H1 (cell line): Measurements from ENCODE around the gene DNAJC5G. TPM values are rescaled to one million over a fixed set of nuclear protein-coding genes. Genes with fewer than 3 reads are reported as not detected.
A peak's percentile ranks its signal among the peaks of the same experiment; 100 is the strongest.

Experiments
- CTCF ChIA-PET: fragments of 300-600 bp; sonication (Branson Sonifier 250); formaldehyde crosslinking; loops from one replicate; lab custom pipeline; 2021; ENCODE audit not compliant: partially characterized antibody; lab: Charles Lee
- POLR2A ChIA-PET: fragments of 300-600 bp; sonication (Branson Sonifier 250); formaldehyde crosslinking; loops from one replicate; lab custom pipeline; 2021; ENCODE audit warnings: inconsistent platforms; ENCODE audit not compliant: partially characterized antibody; lab: Charles Lee
- DNase-seq, 2 experiments: peaks; one replicate each; pipeline versions ENCODE4 v3.0.0 to v3.0.0-alpha.2; 2010 to 2022; ENCODE audit warnings: low spot score in 2 of 2, low read depth in 1 of 2, mixed read lengths in 1 of 2
- FAIRE-seq: peaks from 2 replicates; lab custom pipeline; 2011; peaks lifted over from hg19 to GRCh38; lab: Jason Lieb, UNC
- H2AFZ ChIP-seq: 2 replicates; pipeline ENCODE4 v1.8.1; 2012; ENCODE audit warnings: low read length, inconsistent platforms
- H2AK5ac ChIP-seq: 2 replicates; pipeline ENCODE4 v1.6.1; 2013; ENCODE audit warnings: low read depth, low read length
- H2BK120ac ChIP-seq: replicated peaks from 2 replicates; pipeline ENCODE3; 2013; ENCODE audit warnings: low read depth, low read length, inconsistent platforms
- H2BK12ac ChIP-seq: 2 replicates; pipeline ENCODE4 v1.6.1; 2013; ENCODE audit warnings: low read depth, low read length
- H2BK15ac ChIP-seq: 2 replicates; pipeline ENCODE4 v1.6.1; 2013; ENCODE audit warnings: low read length
- H2BK20ac ChIP-seq: 2 replicates; pipeline ENCODE4 v1.6.1; 2013; ENCODE audit warnings: low read length
- H2BK5ac ChIP-seq: 2 replicates; pipeline ENCODE4 v1.6.1; 2013; ENCODE audit warnings: low read depth, low read length
- H3K14ac ChIP-seq: 2 replicates; pipeline ENCODE4 v1.6.1; 2013; ENCODE audit warnings: inconsistent platforms; ENCODE audit not compliant: insufficient read length
- H3K18ac ChIP-seq: 2 replicates; pipeline ENCODE4 v1.6.1; 2013; ENCODE audit warnings: low read length; ENCODE audit errors: extremely low read depth
- H3K23ac ChIP-seq: 2 replicates; pipeline ENCODE4 v1.6.1; 2013; ENCODE audit warnings: inconsistent platforms; ENCODE audit not compliant: insufficient read length
- H3K23me2 ChIP-seq: 2 replicates; pipeline ENCODE4 v1.6.1; 2013; ENCODE audit warnings: low read depth, low read length
- H3K27ac ChIP-seq: 2 replicates; pipeline ENCODE4 v1.6.1; 2011; ENCODE audit warnings: low read depth, low read length, inconsistent platforms
- H3K27me3 ChIP-seq, 4 experiments: replicated peaks in 1 of 4; 1 replicate in 1 of 4; 2 replicates in 3 of 4; pipeline versions ENCODE4 v1.6.1 to v1.8.1; 2011 to 2013; ENCODE audit warnings: low read length in 3 of 4, mild to moderate bottlenecking in 3 of 4, inconsistent platforms in 2 of 4, mixed read lengths in 2 of 4, moderate library complexity in 1 of 4; ENCODE audit not compliant: control insufficient read depth in 3 of 4, insufficient read depth in 3 of 4; ENCODE audit errors: extremely low read depth in 1 of 4
- H3K36me3 ChIP-seq, 4 experiments: 2 replicates each; pipeline versions ENCODE4 v1.6.1 to v1.8.1; 2011 to 2013; ENCODE audit warnings: mild to moderate bottlenecking in 4 of 4, low read length in 3 of 4, moderate library complexity in 2 of 4, control low read depth in 1 of 4, inconsistent platforms in 1 of 4; ENCODE audit not compliant: insufficient read depth in 4 of 4, control insufficient read depth in 2 of 4
- H3K4ac ChIP-seq: replicated peaks from 2 replicates; pipeline ENCODE3; 2013; ENCODE audit warnings: low read length, low read depth, mixed read lengths, inconsistent platforms; ENCODE audit not compliant: insufficient read length
- H3K4me1 ChIP-seq, 4 experiments: replicated peaks in 1 of 4; 1 replicate in 1 of 4; 2 replicates in 3 of 4; pipeline versions ENCODE4 v1.6.1 to v1.8.1; 2011 to 2013; ENCODE audit warnings: low read length in 3 of 4, inconsistent platforms in 2 of 4, mixed read lengths in 1 of 4; ENCODE audit not compliant: insufficient read depth in 4 of 4, control insufficient read depth in 3 of 4
- H3K4me2 ChIP-seq, 2 experiments: 2 replicates each; pipeline versions ENCODE4 v1.6.1 to v1.8.1; 2011 to 2013; ENCODE audit warnings: low read depth in 2 of 2, low read length in 2 of 2, control low read depth in 1 of 2, inconsistent platforms in 1 of 2, mild to moderate bottlenecking in 1 of 2; ENCODE audit not compliant: insufficient read depth in 1 of 2
- H3K4me3 ChIP-seq, 4 experiments: fragments of 200-600, 300-600 bp in 1 of 4; sonication (generic), shearing (Covaris generic), sonication (Bioruptor Twin) in 1 of 4; 2 replicates each; pipeline versions ENCODE4 v1.5.1 to v1.8.1; 2011 to 2016; ENCODE audit warnings: low read length in 4 of 4, low read depth in 3 of 4, control low read depth in 2 of 4, inconsistent platforms in 2 of 4, mild to moderate bottlenecking in 2 of 4, mixed read lengths in 1 of 4, moderate library complexity in 1 of 4; ENCODE audit not compliant: insufficient read depth in 2 of 4; ENCODE audit errors: extremely low read depth in 1 of 4
- H3K56ac ChIP-seq: replicated peaks from 2 replicates; pipeline ENCODE3; 2013; ENCODE audit warnings: low read depth, mild to moderate bottlenecking, mixed read lengths, low read length, inconsistent platforms; ENCODE audit not compliant: insufficient read length
- H3K79me1 ChIP-seq: 2 replicates; pipeline ENCODE4 v1.6.1; 2013; ENCODE audit warnings: low read depth, low read length, control low read depth
- H3K79me2 ChIP-seq, 2 experiments: 2 replicates each; pipeline versions ENCODE4 v1.6.1 to v1.8.1; 2012 to 2013; ENCODE audit warnings: low read length in 2 of 2, mild to moderate bottlenecking in 2 of 2, inconsistent platforms in 1 of 2; ENCODE audit not compliant: insufficient read depth in 2 of 2, control insufficient read depth in 1 of 2
- H3K9ac ChIP-seq, 4 experiments: replicated peaks in 1 of 4; 1 replicate in 1 of 4; 2 replicates in 3 of 4; pipeline versions ENCODE4 v1.6.1 to v1.8.1; 2011 to 2013; ENCODE audit warnings: low read depth in 3 of 4, low read length in 3 of 4, control low read depth in 2 of 4, mild to moderate bottlenecking in 2 of 4, moderate library complexity in 2 of 4, inconsistent platforms in 1 of 4; ENCODE audit errors: extremely low read depth in 1 of 4
- H3K9me3 ChIP-seq, 2 experiments: 2 replicates each; pipeline versions ENCODE4 v1.6.1 to v1.8.1; 2012 to 2013; ENCODE audit warnings: mild to moderate bottlenecking in 2 of 2, moderate library complexity in 2 of 2, control low read depth in 1 of 2, inconsistent platforms in 1 of 2, low read depth in 1 of 2, low read length in 1 of 2, mixed read lengths in 1 of 2; ENCODE audit not compliant: insufficient read depth in 2 of 2
- H4K20me1 ChIP-seq, 2 experiments: replicated peaks in 1 of 2; 2 replicates each; pipeline versions ENCODE3 to v1.8.1; 2011 to 2013; ENCODE audit warnings: inconsistent platforms in 2 of 2, low read length in 2 of 2, mild to moderate bottlenecking in 1 of 2; ENCODE audit not compliant: insufficient read depth in 2 of 2, control insufficient read depth in 1 of 2
- H4K5ac ChIP-seq: 2 replicates; pipeline ENCODE4 v1.6.1; 2013; ENCODE audit warnings: low read length, low read depth, mixed read lengths, inconsistent platforms; ENCODE audit not compliant: insufficient read length
- H4K8ac ChIP-seq: 2 replicates; pipeline ENCODE4 v1.8.0; 2013; ENCODE audit warnings: mild to moderate bottlenecking, moderate library complexity, low read length, inconsistent platforms; ENCODE audit not compliant: insufficient read depth; ENCODE audit errors: extremely low read depth
- H4K91ac ChIP-seq: replicated peaks from 2 replicates; pipeline ENCODE3; 2013; ENCODE audit warnings: low read length, mixed read lengths, inconsistent platforms; ENCODE audit not compliant: insufficient read length
- POLR2A ChIP-seq, 2 experiments: IDR thresholded peaks; 1 replicate in 1 of 2; 2 replicates in 1 of 2; pipeline ENCODE4 v1.6.1; 2011; ENCODE audit warnings: low read depth in 2 of 2, low read length in 2 of 2, mild to moderate bottlenecking in 2 of 2; ENCODE audit errors: control extremely low read depth in 1 of 2
- POLR2AphosphoS5 ChIP-seq: IDR thresholded peaks from 2 replicates; pipeline ENCODE4 v1.6.1; 2011; ENCODE audit warnings: low read depth, low read length
- SUZ12 ChIP-seq: fragments of 200-600 bp; sonication (generic); IDR thresholded peaks from 2 replicates; pipeline ENCODE4 v1.6.1; 2012; ENCODE audit warnings: mild to moderate bottlenecking, inconsistent platforms, low read length, moderate library complexity, mixed read lengths
- WGBS, 2 experiments: shearing (Covaris generic) in 1 of 2; methylation state at CpG; one replicate each; pipeline versions ENCODE4 v1.1.6 to v1.1.7; 2013 to 2015; ENCODE audit warnings: low lambda C conversion rate in 2 of 2, mixed read lengths in 2 of 2, inconsistent platforms in 1 of 2, low coverage in 1 of 2, missing lambda C conversion rate in 1 of 2; ENCODE audit not compliant: insufficient replicate concordance in 2 of 2, insufficient coverage in 1 of 2, insufficient read length in 1 of 2; ENCODE audit errors: extremely low coverage in 1 of 2, missing lambda C conversion rate in 1 of 2; 5-methylcytosine and 5-hydroxymethylcytosine counted together
- polyA plus RNA-seq, 7 experiments: library from polyadenylated mRNA; depleted of rRNA in 3 of 7; stranded (reverse) in 5 of 7; unstranded in 2 of 7; fragments of >200 nt in 5 of 7; fragments of 200-250 nt in 2 of 7; gene quantifications; 1 replicate in 5 of 7; 2 replicates in 1 of 7; 4 replicates in 1 of 7; pipeline versions ENCODE4 v1.2.1 to v1.2.3, GENCODE V29; 2011 to 2013; ENCODE audit warnings: missing spikeins in 2 of 7, mixed read lengths in 2 of 7
- total RNA-seq: library from RNA; stranded (reverse); fragmentation: NEBNext Ultra II Directional; extraction: Animal tissue kit (Norgen Biotek cat#: 25700); gene quantifications from 2 replicates; pipeline ENCODE4 v1.2.1, GENCODE V29; 2021

Gene DNAJC5G
- total and polyA plus RNA-seq, 2 of the 8 experiments (the other 6 are each of a cell fraction or from before 2014, with no cell fraction given) = 0.83 to 1.4 TPM

DNA sequence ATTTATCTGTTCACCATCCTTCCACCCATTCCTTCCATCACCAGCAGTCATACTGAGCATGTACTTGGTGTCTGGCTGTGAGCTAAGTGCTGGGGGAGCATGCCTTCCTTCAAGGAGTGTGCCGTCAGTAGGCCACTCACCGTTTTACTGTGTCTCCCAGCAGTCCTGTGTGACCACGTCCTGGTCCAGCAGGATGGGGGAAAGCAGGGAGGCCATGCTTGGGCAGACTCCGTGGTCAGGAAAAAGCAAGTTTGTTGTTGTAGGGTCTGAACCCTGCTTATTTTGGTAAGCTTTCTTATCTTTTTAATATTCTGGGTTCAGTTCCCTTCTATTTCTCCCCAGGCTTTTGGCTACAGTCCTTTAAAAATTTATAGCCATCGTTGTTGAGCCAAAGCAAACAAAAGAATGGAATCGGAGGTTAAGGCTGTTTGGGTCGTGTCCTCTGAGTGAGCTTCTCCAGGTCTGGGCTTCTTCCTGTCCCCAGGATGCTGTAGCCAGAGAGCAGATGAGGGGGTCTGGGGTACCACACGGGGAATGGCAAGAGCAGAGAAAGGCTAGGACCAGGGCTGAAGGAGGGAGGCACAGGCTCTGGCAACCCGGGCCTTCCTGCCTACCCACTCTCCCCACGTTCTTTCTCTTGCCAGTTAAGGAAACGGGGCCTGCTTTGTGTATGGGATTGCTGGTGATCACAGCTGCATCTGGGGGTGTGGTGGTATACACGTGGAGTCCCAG, 25.9 kb upstream of the DNAJC5G start:
- H3K79me1 ChIP-seq = no peaks in the 10 kb centered on the region
- H3K23me2 ChIP-seq = no peaks in the 10 kb centered on the region; the same call in 1 of the 2 replicates
- no peak overlapping the region for H3K4me2 ChIP-seq
- H4K8ac ChIP-seq = no peak overlapping the region
- TF ChIP-seq POLR2AphosphoS5 = peak; percentile 60; the same call in 1 of the 2 replicates
- peak in 1 of 2 experiments; percentile 21; a peak in 1 of 3 replicates for TF ChIP-seq POLR2A (IDR thresholded peaks at IDR 0.05; ENCODE audit: control extremely low read depth in 1 of 2, low read depth in 2 of 2, low read length in 2 of 2)
- no peak for TF ChIP-seq SUZ12
- no peaks in the 10 kb centered on the region for H3K79me2 ChIP-seq
- no peak overlapping the region for H2BK120ac ChIP-seq
- H3K4me3 ChIP-seq = no peak overlapping the region
- H3K36me3 ChIP-seq = peaks cover 3 to 4% (median 3%) of the 10 kb centered on the region in 4 experiments; a peak in 6 of 8 replicates
- 0 out of 2 replicates have a peak overlapping the region, but pooled peaks have one; percentile 53 for H2BK15ac ChIP-seq
- H3K9ac ChIP-seq = no peak overlapping the region
- H2BK20ac ChIP-seq = no peak overlapping the region
- no peak overlapping the region for H3K18ac ChIP-seq
- H2BK5ac ChIP-seq = no peak overlapping the region
- H3K23ac ChIP-seq = no peak overlapping the region
- H3K4ac ChIP-seq = no peak overlapping the region
- no peaks in the 10 kb centered on the region for H3K9me3 ChIP-seq
- no peak overlapping the region for H3K56ac ChIP-seq
- H4K20me1 ChIP-seq = no peaks in the 10 kb centered on the region
- H3K27ac ChIP-seq = no peak overlapping the region
- H3K27me3 ChIP-seq = peaks cover 0 to 6% (median 2%) of the 10 kb centered on the region in 4 experiments; a peak in 5 of 7 replicates
- H3K4me1 ChIP-seq = peaks cover 2 to 11% (median 6%) of the 10 kb centered on the region in 4 experiments
- 89% methylated on average over 12 of the region's 12 CpGs; no CpG with 5 or more reads in 1 of the 2 experiments for WGBS, 2 experiments
- POLR2A ChIA-PET = interaction anchor here (0.6 to 32.6 kb wide), 22 partner anchors 8 to 200 kb away, joined by 3 to 835 read pairs (median 9); partner anchors contain the start of genes ATRAID, CAD, DNAJC5G and GTF3C2
- no peak overlapping the region for H4K91ac ChIP-seq
- H2AK5ac ChIP-seq = no peak overlapping the region
- no peak overlapping the region for H4K5ac ChIP-seq
- FAIRE-seq (no peak), DNase-seq (no peak)
- CTCF ChIA-PET = interaction anchor here (0.6 to 8.3 kb wide), 21 partner anchors 9 to 1879 kb away, joined by 3 to 180 read pairs (median 3); partner anchors contain the start of genes DNAJC5G, TRIM54 and UCN
- peak overlapping the region; percentile 20; the same call in 1 of the 2 replicates for H2BK12ac ChIP-seq
- H3K14ac ChIP-seq = no peak overlapping the region
- H2AFZ ChIP-seq = no peak overlapping the region
